Left lung (tissue), 10 donors: ENCODE data around the gene DUSP28. TPM values are rescaled to one million over a fixed set of nuclear protein-coding genes. Genes with fewer than 3 reads are reported as not detected.
"Not testable (repeated sequence)": the region's sequence is repeated elsewhere in the genome, so short reads cannot be mapped to it uniquely, and the experiment has no call there.

ENCODE experiments used
- ATAC-seq: fragments of 200-7000 bp; cut with Tn5 transposase; one replicate; pipeline ENCODE4 v1.9.1; 2020; ENCODE audit warnings: moderate library complexity
- DNase-seq, 4 donors: peaks; one replicate each; pipeline ENCODE4 v3.0.0-alpha.2; 2013 to 2020
- H3K27ac ChIP-seq, 2 donors: fragments of 200-600 bp; sonication (generic) in 1 of 2; one replicate each; pipeline versions ENCODE4 v1.5.0 to v1.8.0; 2020 to 2021
- H3K27me3 ChIP-seq, 2 donors: fragments of 200-600 bp; sonication (generic) in 1 of 2; one replicate each; pipeline versions ENCODE4 v1.5.0 to v1.8.0; 2020 to 2021
- H3K36me3 ChIP-seq, 2 donors: fragments of 200-600 bp; sonication (generic) in 1 of 2; one replicate each; pipeline versions ENCODE4 v1.5.0 to v1.8.0; 2020 to 2021
- H3K4me1 ChIP-seq, 2 donors: fragments of 200-600 bp; one replicate each; pipeline ENCODE4 v1.8.0; 2021
- H3K4me3 ChIP-seq, 2 donors: fragments of 200-600 bp; sonication (generic) in 1 of 2; one replicate each; pipeline versions ENCODE4 v1.5.0 to v1.8.0; 2020 to 2021; ENCODE audit warnings: mild to moderate bottlenecking in 1 of 2
- H3K9me3 ChIP-seq, 2 donors: fragments of 200-600 bp; sonication (generic) in 1 of 2; one replicate each; pipeline versions ENCODE4 v1.5.0 to v1.8.0; 2020 to 2021
- CTCF ChIP-seq, 2 donors: fragments of 200-600 bp; sonication (generic) in 1 of 2; IDR thresholded peaks; one replicate each; pipeline versions ENCODE4 v1.5.0 to v1.8.0; 2021; ENCODE audit warnings: antibody characterized with exemption in 2 of 2
- intact Hi-C, 2 donors: fragments of 100-400 bp; cut with DNase I; formaldehyde crosslinking; loops; one replicate each; pipeline versions ENCODE4 v1.11.2 to v1.14.2; 2022
- polyA plus RNA-seq, 6 donors: library from polyadenylated mRNA; unstranded; fragments of 120-200 nt; gene quantifications; one replicate each; pipeline ENCODE4 v1.2.1, GENCODE V29; 2013; ENCODE audit not compliant: insufficient read length in 6 of 6
- total RNA-seq, 2 donors: library from RNA; stranded (reverse); fragmentation: NEBNext Ultra II Directional; extraction: Animal tissue kit (Norgen Biotek cat#: 25700); gene quantifications; one replicate each; pipeline ENCODE4 v1.2.1, GENCODE V29; 2021
- donor health status: DM: no; HTN: yes; CAD: no.
- donor health status: DM: no; HTN: no; CAD: no.

The DUSP28 gene
- total and polyA plus RNA-seq, 8 donors = 2.4 to 7.6 (median 5.5) TPM

- peaks cover 0 to 44% of the 10 kb centered on the region in 2 donors for H3K36me3 ChIP-seq
- intact Hi-C loops = no loop called here
- no peaks in the 10 kb centered on the region for H3K4me1 ChIP-seq
These were observed 28.0 kb upstream of the DUSP28 start for GRCh38 chr2:240532031-240532775.

GRCh38 chr2:240538031-240538780 is 22.0 kb upstream of the DUSP28 start:
- ATAC-seq (no peak), DNase-seq (no peak)
- Histone ChIP-seq H3K27me3 (no peaks in the 10 kb centered on the region), H3K4me1 (no peaks in the 10 kb centered on the region), H3K4me3 (no peak overlapping the region), H3K36me3 (peaks cover 0 to 35% of the 10 kb centered on the region in 2 donors), H3K27ac (no peak overlapping the region), H3K9me3 (peaks cover 0 to 2% of the 10 kb centered on the region in 2 donors)
- intact Hi-C loops = no loop called here
- no peak for TF ChIP-seq CTCF (IDR thresholded peaks at IDR 0.05)

More at GRCh38 chr2:240532031-240532775, 28.0 kb upstream of the DUSP28 start:
- H3K27me3 ChIP-seq = no peaks in the 10 kb centered on the region
- no peak overlapping the region for H3K27ac ChIP-seq
- no peak overlapping the region for H3K4me3 ChIP-seq
- H3K9me3 ChIP-seq = peaks cover 0 to 30% of the 10 kb centered on the region in 2 donors
- TF ChIP-seq CTCF (IDR thresholded peaks at IDR 0.05) = no peak
- no peak for ATAC-seq
- no peak for DNase-seq

- H3K27ac ChIP-seq, intact Hi-C loops: not testable (repeated sequence)
These were observed 21.1 kb upstream of the DUSP28 start for GRCh38 chr2:240539101-240539500.

DNA sequence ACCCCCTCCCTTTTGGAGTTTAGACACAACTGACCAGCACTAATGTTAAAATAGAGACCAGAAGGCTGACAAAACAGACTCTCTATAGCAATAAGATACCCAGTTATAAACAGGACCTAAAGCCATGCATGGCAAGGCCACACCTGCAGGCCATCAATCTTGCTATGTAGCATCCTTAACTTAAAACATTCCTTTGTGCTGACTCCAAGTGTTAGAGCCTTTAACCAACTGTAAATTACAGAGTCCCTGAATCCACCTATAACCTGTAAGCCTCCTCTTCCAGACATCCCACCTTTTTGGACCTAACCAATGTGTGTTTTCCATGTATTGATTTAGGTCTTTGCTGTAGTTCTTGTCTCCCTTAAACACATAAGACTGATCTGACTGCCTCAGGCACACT is 20.3 kb upstream of the DUSP28 start:
- DNase-seq (no peak), ATAC-seq (no peak)
- TF ChIP-seq CTCF (IDR thresholded peaks at IDR 0.05) = no peak
- Histone ChIP-seq H3K27ac (no peak overlapping the region), H3K36me3 (peaks cover 0 to 35% of the 10 kb centered on the region in 2 donors), H3K9me3 (no peaks in the 10 kb centered on the region), H3K4me1 (no peaks in the 10 kb centered on the region), H3K27me3 (no peaks in the 10 kb centered on the region), H3K4me3 (no peak overlapping the region)
- intact Hi-C loops = no loop called here

More at GRCh38 chr2:240539101-240539500, 21.1 kb upstream of the DUSP28 start:
- H3K4me1 ChIP-seq, H3K9me3 ChIP-seq, H3K27me3 ChIP-seq, ATAC-seq, DNase-seq, H3K4me3 ChIP-seq: not testable (repeated sequence)
- H3K36me3 ChIP-seq = peaks cover 0 to 35% of the 10 kb centered on the region in 2 donors

- peaks cover 0 to 8% of the 10 kb centered on the region in 2 donors for H3K9me3 ChIP-seq
- intact Hi-C loops = no loop called here
- no peak overlapping the region for H3K27ac ChIP-seq
- no peaks in the 10 kb centered on the region for H3K27me3 ChIP-seq
- H3K4me3 ChIP-seq = no peak overlapping the region
- no peak for DNase-seq
- TF ChIP-seq CTCF (IDR thresholded peaks at IDR 0.05) = no peak
- no peaks in the 10 kb centered on the region for H3K4me1 ChIP-seq
- no peak for ATAC-seq
- H3K36me3 ChIP-seq = peaks cover 0 to 28% of the 10 kb centered on the region in 2 donors
These were observed 8.9 kb upstream of the DUSP28 start for GRCh38 chr2:240551288-240551687.
